Suprapubic skin (tissue), 4 donors: ENCODE data around the gene ZNF775. TPM values are rescaled to one million over a fixed set of nuclear protein-coding genes. Genes with fewer than 3 reads are reported as not detected.

Experiments used
- DNase-seq, 2 donors: peaks; one replicate each; pipeline ENCODE4 v3.0.0-alpha.2; 2019; ENCODE audit warnings: low spot score in 2 of 2
- H3K27ac ChIP-seq: fragments of 200-600 bp; sonication (generic); one replicate; pipeline ENCODE4 v1.5.1; 2019
- H3K27me3 ChIP-seq: fragments of 200-600 bp; sonication (generic); one replicate; pipeline ENCODE4 v1.5.1; 2019
- H3K36me3 ChIP-seq: fragments of 200-600 bp; sonication (generic); one replicate; pipeline ENCODE4 v1.5.1; 2019
- H3K4me1 ChIP-seq: fragments of 200-600 bp; sonication (generic); one replicate; pipeline ENCODE4 v1.5.1; 2019
- H3K4me3 ChIP-seq: fragments of 200-600 bp; sonication (generic); one replicate; pipeline ENCODE4 v1.5.1; 2019; ENCODE audit warnings: mild to moderate bottlenecking
- H3K9me3 ChIP-seq: fragments of 200-600 bp; sonication (generic); one replicate; pipeline ENCODE4 v1.5.1; 2019
- EP300 ChIP-seq: sonication (generic); formaldehyde crosslinking; IDR thresholded peaks from one replicate; pipeline ENCODE4 v1.6.1; 2017; ENCODE audit warnings: antibody characterized with exemption
- POLR2A ChIP-seq, 2 donors: fragments of 450-650 bp; IDR thresholded peaks; one replicate each; pipeline ENCODE4 v1.6.1; 2017; ENCODE audit warnings: antibody characterized with exemption in 2 of 2, mild to moderate bottlenecking in 2 of 2, moderate library complexity in 2 of 2
- POLR2AphosphoS5 ChIP-seq, 3 donors: sonication (generic); formaldehyde crosslinking; IDR thresholded peaks; one replicate each; pipeline ENCODE4 v1.6.1; 2017; ENCODE audit warnings: antibody characterized with exemption in 3 of 3
- WGBS: methylation state at CpG from one replicate; pipeline ENCODE4 v1.1.5; 2018; 5-methylcytosine and 5-hydroxymethylcytosine counted together
- total RNA-seq, 4 donors: library from RNA; depleted of rRNA; stranded (reverse); fragments of >200 nt; gene quantifications; one replicate each; pipeline ENCODE4 v1.1.0, GENCODE V29; 2016
- TF ChIP-seq, protein P1 (sequence below), 2 donors: fragments of 200-600 bp in 1 of 2; fragments of 450-650 bp in 1 of 2; sonication (generic) in 1 of 2; IDR thresholded peaks; one replicate each; pipeline ENCODE4 v1.5.1; 2016 to 2019; ENCODE audit warnings: antibody characterized with exemption in 2 of 2, mild to moderate bottlenecking in 1 of 2, moderate library complexity in 1 of 2

Gene ZNF775
- total RNA-seq, 4 donors from 2014 or later, result 1.6 to 3.9 (median 2.6) TPM

DNA sequence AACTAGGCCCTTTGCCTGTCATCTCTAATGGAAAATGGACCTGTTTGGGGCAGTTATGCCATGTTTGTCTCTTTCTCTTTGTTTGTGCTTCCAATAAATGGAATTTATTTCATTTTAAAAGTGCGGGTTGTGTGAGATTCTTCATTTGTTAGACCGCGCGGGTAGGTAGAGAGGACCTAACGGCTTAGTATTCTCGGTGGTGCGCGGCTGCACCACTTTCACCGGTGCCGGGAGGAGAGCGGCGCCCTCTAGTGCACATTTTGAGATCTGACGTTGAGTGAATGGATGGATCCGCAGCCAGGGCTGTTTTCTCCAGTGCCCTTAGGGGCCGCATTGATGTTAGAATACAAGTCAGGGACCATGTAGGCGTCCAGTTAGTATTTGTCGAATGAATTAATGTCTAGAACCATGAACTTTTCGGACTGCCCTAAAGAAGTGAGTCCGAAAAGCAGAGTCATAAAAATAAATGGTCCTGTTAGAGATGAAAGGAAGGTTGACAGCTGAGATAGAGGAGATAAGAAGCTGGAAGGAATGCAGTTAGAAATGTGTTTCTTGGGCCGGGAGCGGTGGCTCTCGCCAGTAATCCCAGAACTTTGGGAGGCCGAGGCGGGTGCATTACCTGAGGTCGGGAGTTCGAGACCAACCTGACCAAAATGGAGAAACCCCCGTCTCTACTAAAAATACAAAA is 42.0 kb downstream of the ZNF775 start:
- peaks cover 6% of the 10 kb centered on the region for H3K4me1 ChIP-seq
- H3K4me3 ChIP-seq, result no peak overlapping the region
- TF ChIP-seq, protein P1, sequence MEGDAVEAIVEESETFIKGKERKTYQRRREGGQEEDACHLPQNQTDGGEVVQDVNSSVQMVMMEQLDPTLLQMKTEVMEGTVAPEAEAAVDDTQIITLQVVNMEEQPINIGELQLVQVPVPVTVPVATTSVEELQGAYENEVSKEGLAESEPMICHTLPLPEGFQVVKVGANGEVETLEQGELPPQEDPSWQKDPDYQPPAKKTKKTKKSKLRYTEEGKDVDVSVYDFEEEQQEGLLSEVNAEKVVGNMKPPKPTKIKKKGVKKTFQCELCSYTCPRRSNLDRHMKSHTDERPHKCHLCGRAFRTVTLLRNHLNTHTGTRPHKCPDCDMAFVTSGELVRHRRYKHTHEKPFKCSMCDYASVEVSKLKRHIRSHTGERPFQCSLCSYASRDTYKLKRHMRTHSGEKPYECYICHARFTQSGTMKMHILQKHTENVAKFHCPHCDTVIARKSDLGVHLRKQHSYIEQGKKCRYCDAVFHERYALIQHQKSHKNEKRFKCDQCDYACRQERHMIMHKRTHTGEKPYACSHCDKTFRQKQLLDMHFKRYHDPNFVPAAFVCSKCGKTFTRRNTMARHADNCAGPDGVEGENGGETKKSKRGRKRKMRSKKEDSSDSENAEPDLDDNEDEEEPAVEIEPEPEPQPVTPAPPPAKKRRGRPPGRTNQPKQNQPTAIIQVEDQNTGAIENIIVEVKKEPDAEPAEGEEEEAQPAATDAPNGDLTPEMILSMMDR (IDR thresholded peaks at IDR 0.05), result peak; percentile 81 to 82
- TF ChIP-seq EP300, result no peak
- peak; percentile 83 to 89 for DNase-seq
- 10% methylated on average over 27 of the region's 27 CpGs for WGBS
- no peaks in the 10 kb centered on the region for H3K36me3 ChIP-seq
- H3K9me3 ChIP-seq, result no peaks in the 10 kb centered on the region
- no peaks in the 10 kb centered on the region for H3K27me3 ChIP-seq
- H3K27ac ChIP-seq, result no peak overlapping the region

DNA sequence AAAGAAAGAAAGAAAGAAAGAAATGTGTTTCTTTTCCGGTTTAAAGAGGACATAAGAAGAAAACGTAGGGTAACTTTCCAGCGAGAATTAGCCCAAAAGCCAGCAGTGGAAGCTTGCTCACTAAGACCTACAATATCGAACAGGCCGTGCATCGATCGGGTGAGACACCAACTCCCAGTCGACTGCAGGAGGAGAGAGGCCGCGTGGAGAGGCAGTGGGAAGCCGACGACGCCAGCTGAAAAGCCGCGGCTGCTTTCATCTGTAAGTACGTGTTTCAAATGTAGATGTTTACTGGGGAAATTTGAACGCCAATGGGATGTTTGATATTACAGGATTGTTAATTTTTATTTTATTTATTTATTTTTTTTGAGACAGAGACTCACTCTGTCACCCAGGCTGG is 42.7 kb downstream of the ZNF775 start:
- Histone ChIP-seq H3K27ac (no peak overlapping the region), H3K27me3 (no peaks in the 10 kb centered on the region), H3K36me3 (no peaks in the 10 kb centered on the region), H3K9me3 (no peaks in the 10 kb centered on the region), H3K4me3 (no peak overlapping the region), H3K4me1 (peaks cover 6% of the 10 kb centered on the region)
- WGBS, result 86% methylated on average over 17 of the region's 17 CpGs
- TF ChIP-seq, protein P1 (IDR thresholded peaks at IDR 0.05), result no peak
- TF ChIP-seq POLR2A (IDR thresholded peaks at IDR 0.05) (no peak), EP300 (no peak), POLR2AphosphoS5 (IDR thresholded peaks at IDR 0.05) (no peak)
- DNase-seq, result peak; percentile 40 to 77

DNA sequence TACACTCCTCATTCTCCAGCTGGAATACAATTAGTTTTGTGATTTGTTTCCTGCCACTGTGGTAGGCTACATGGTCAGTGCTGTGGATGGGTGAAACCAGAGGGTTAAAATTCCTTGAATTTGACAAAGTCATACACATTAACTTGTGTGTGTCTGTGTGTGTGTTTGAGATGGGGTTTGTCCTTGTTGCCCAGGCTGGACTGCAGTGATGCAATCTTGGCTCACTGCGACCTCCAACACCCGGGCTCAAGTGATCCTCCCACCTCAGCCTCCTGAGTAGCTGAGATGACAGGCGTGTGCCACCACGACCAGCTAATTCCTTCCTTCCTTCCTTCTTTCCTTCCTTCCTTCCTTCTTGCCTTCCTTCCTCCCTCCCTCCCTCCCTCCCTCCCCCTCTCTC is 46.5 kb downstream of the ZNF775 start:
- no peak for DNase-seq
- H3K4me3 ChIP-seq, result no peak overlapping the region
- 79% methylated on average over 4 of the region's 4 CpGs for WGBS
- no peak for TF ChIP-seq EP300
- TF ChIP-seq, protein P1 (IDR thresholded peaks at IDR 0.05), result no peak
- TF ChIP-seq POLR2A (IDR thresholded peaks at IDR 0.05), result no peak
- TF ChIP-seq POLR2AphosphoS5 (IDR thresholded peaks at IDR 0.05), result no peak
- H3K27ac ChIP-seq, result no peak overlapping the region
- peaks cover 16% of the 10 kb centered on the region for H3K4me1 ChIP-seq
- H3K27me3 ChIP-seq, result no peaks in the 10 kb centered on the region
- H3K36me3 ChIP-seq, result no peaks in the 10 kb centered on the region
- H3K9me3 ChIP-seq, result no peaks in the 10 kb centered on the region

DNA sequence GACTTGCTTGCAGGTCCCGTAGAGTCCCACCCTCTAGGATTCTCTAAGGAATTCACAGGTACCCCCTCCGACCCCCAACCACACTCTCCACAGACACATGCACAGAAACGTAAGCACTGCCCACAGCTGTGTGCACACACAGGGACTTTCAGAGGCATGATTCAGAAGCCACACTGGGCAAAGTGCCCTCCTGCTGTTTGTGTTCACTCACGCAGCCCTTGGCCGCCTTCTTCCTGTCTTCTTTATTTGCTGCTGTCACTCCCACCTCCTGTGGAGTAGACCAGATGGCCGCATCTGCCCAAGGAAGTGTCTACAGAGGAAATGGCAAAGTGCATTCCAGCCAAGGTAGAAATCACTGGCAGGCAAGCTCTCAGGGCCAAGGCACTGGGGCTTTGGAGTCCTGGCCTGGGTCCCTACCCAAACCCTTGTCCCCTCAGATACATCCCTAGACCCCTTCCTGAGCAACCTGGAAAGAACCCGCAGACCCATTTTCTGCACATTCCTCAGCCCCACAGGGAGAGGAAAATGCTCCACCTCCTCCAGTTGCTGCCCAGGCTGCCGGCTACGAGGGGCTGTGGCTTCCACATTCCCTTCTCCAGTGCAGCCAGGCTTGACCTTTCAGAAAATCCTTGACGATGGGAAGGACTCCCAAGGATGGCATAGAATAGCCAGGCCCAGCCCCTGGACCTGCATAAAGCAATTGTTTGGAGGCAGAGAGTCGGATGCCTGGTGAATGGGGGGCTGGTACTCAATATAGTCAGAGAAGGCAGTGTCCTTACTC is 49.7 kb downstream of the ZNF775 start:
- H3K9me3 ChIP-seq, result no peaks in the 10 kb centered on the region
- peaks cover 10% of the 10 kb centered on the region for H3K4me1 ChIP-seq
- TF ChIP-seq EP300 (no peak), POLR2A (IDR thresholded peaks at IDR 0.05) (no peak), POLR2AphosphoS5 (IDR thresholded peaks at IDR 0.05) (no peak)
- TF ChIP-seq, protein P1 (IDR thresholded peaks at IDR 0.05), result no peak
- H3K4me3 ChIP-seq, result no peak overlapping the region
- no peak overlapping the region for H3K27ac ChIP-seq
- H3K27me3 ChIP-seq, result no peaks in the 10 kb centered on the region
- H3K36me3 ChIP-seq, result no peaks in the 10 kb centered on the region
- DNase-seq, result peak in 1 of 2 donors; percentile 62
- WGBS, result 52% methylated on average over 11 of the region's 11 CpGs

DNA sequence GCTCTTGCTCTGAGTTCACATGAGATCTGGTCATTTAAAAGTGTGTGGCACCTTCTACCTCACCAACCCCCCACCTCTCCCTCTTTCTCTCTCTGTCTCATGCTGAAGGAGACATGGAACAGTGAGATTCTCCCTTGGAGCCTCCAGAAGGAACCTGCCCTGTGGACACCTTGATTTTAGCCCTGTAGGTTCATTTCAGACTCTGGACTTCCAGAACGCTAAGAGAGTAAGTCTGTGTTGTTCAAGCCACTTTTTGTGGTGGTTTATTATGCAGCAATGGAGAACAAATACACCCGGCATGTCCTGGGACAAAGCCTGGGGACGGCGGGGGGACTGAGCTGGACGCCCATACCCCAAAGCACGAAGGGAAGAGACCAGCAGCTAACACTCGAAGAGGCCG is 50.6 kb downstream of the ZNF775 start:
- H3K36me3 ChIP-seq, result no peaks in the 10 kb centered on the region
- H3K4me3 ChIP-seq, result no peak overlapping the region
- no peak overlapping the region for H3K27ac ChIP-seq
- no peak for TF ChIP-seq EP300
- TF ChIP-seq POLR2A (IDR thresholded peaks at IDR 0.05), result no peak
- no peaks in the 10 kb centered on the region for H3K9me3 ChIP-seq
- 100% methylated on average over 7 of the region's 8 CpGs for WGBS
- H3K27me3 ChIP-seq, result no peaks in the 10 kb centered on the region
- peak; percentile 15 to 17 for DNase-seq
- peaks cover 10% of the 10 kb centered on the region for H3K4me1 ChIP-seq
